ENCODE data around the gene RSL1D1. TPM values are rescaled to one million over a fixed set of nuclear protein-coding genes. Genes with fewer than 3 reads are reported as not detected.
"Not testable (repeated sequence)": the region's sequence is repeated elsewhere in the genome, so short reads cannot be mapped to it uniquely, and the experiment has no call there.

Gene RSL1D1
- total RNA-seq, 2 donors from 2014 or later: 93.4 to 95.1 TPM

- no peak for DNase-seq (ENCODE audit: low spot score)
- intact Hi-C loops (cut with DNase I): no loop called here
These were observed 45.8 kb downstream of the RSL1D1 start for GRCh38 chr16:11805556-11805955.

- no peak for DNase-seq (ENCODE audit: low spot score)
- intact Hi-C loops (cut with DNase I): no loop called here
These were observed 49.8 kb downstream of the RSL1D1 start for GRCh38 chr16:11801481-11802021.

DNA sequence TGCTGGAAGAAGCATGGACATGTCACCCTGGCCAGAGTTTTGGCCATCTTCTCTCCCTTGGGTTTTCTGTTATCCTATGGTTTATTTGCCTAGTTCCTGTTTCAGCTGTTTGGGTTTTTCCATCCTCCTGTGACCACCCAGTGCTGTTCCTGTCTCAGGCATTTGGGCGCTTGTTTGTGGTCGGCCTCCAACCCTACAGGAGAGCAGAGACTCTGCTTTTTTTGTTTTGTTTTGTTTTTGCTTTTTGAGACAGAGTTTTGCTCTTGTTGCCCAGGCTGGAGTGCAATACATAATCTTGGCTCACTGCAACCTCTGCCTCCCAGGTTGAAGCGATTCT is 51.0 kb downstream of the RSL1D1 start:
- DNase-seq (ENCODE audit: low spot score): no peak
- intact Hi-C loops (cut with DNase I): no loop called here

GRCh38 chr16:11799509-11800381 is 51.6 kb downstream of the RSL1D1 start:
- intact Hi-C loops (cut with DNase I): no loop called here
- no peak for DNase-seq (ENCODE audit: low spot score)

DNA sequence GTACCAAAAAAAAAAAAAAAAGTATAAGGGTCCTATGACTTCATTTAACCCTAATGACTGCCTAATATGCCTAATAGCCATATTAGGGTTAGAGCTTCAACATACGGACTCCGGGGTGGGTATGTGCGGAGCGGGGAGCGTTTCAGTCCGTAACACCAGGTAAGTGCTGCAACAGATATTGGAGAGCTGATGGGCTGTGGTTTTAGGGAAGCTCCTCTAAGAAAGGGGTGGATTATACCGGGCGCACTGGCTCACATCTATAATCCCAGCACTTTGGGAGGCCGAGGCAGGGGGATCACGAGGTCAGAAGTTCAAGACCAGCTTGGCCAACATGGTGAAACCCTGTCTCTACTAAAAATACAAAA is 52.3 kb downstream of the RSL1D1 start:
- no peak for DNase-seq (ENCODE audit: low spot score)
- intact Hi-C loops (cut with DNase I): no loop called here

DNA sequence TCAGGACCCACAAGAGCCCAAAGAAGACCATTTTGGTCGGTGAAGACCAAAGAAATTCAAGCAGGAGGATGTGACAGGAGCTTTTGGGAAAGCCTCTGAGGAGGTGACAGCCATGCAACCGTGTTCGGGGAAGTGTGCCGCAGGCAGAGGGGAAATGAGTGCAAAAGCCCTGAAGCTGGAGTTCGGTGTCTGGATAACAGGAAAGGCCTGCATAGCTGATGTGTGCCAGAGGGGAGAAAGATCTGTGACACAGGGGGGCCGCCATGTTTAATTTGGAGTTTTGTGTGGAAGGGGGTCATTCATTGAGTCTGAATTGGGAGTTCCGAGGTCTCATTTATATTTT is 53.4 kb downstream of the RSL1D1 start:
- no peak for DNase-seq (ENCODE audit: low spot score)
- intact Hi-C loops (cut with DNase I): no loop called here

DNA sequence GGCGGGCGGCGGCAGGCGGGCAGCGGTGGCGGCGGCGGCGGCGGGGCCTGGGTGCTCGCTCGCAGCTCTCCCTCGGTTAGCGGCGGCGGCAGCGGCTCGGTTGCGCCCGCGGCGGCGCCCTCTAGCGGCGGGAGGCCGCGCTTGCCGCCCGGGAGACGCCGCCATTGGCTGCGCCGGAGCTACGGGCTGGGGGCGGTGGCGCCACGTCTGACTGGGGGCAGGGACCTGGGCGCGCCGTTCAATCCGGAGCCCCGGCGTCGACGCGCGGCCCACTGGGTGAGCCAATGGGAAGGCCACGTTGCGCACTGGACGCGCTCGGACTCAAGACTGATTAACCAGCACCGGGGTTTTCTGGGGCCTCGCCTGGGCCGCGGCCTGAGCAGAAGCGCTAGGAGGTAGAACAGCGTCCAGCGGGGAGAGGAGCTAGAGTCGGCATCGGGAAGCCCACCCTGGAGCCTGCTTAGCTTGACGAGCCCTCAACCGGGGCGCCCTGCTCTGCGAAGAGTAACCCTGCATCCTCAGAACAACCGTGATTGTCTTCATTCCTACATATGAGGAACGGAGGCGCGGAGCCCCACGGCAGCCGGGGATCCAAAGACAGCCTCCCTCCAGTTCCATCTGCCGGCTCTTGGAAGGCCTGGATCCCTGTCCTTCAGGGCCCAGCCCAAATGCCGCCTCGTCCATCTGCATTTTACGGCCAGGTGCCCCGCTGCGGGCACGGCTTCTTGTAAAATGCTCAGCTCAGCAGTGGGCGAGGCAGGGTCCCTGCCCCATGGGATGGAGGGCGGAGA is 54.0 kb downstream of the RSL1D1 start, which contains the start of gene ZC3H7A:
Gene ZC3H7A (minus strand): TSS at position 93 of the 791 bp plus-strand sequence. CDS start 14,904 bp downstream, outside the sequence.
- DNase-seq (ENCODE audit: low spot score): peak; percentile 99
- intact Hi-C loops (cut with DNase I): no loop called here

- intact Hi-C loops (cut with DNase I): no loop called here
- DNase-seq (ENCODE audit: low spot score): peak; percentile 93
These were observed 54.8 kb downstream of the RSL1D1 start for GRCh38 chr16:11796227-11797165.

GRCh38 chr16:11795887-11796226 is 55.5 kb downstream of the RSL1D1 start:
- intact Hi-C loops (cut with DNase I): loop anchor here in 1 of 2 donors (1.0 kb wide), 1 partner anchor 17 kb away; no protein-coding TSS in a partner anchor
- DNase-seq (ENCODE audit: low spot score): no peak

DNA sequence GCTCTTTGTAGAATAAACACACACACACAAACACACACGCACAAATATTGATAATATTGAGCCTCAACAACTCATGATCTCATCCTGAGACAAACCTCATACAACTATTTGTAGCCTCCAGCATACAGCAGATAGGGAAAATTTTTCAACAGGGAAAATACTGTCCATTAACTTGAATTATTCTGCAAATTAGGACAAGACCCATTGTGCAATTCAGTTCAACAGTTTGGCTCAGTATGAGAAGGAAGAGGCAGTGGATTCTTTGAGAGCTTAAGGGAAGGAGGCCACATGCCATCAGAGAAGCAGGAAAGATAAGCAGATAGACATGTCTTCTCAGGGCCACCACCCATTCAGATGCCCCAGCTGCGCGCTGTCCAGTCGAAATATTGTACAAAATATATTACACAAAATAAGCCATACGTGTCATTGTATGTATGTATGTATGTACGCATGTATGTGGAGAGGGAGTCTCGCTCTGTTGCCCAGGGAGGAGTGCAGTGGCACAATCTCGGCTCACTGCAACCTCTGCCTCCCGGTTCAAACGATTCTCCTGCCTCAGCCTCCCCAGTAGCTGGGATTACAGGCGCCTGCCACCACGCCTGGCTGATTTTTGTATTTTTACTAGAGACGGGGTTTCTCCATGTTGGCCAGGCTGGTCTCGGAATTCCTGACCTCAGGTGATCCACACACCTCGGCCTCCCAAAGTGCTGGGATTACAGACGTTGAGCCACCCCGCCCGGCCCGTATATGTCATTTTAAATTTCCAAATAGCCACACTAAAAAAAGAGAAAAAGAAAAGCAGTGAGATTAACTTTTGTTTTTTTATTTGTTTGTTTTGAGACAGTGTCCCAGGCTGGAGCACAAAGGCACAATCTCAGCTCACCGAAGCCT is 56.1 kb downstream of the RSL1D1 start:
- intact Hi-C loops (cut with DNase I): loop anchor here in 1 of 2 donors (1.0 kb wide), 1 partner anchor 18 kb away; no protein-coding TSS in a partner anchor
- no peak for DNase-seq (ENCODE audit: low spot score)

GRCh38 chr16:11794447-11794846 is 56.9 kb downstream of the RSL1D1 start:
- intact Hi-C loops (cut with DNase I): no loop called here
- DNase-seq (ENCODE audit: low spot score): no peak

- intact Hi-C loops (cut with DNase I): no loop called here
- DNase-seq (ENCODE audit: low spot score): no peak
These were observed 57.5 kb downstream of the RSL1D1 start for GRCh38 chr16:11793840-11794239.

DNA sequence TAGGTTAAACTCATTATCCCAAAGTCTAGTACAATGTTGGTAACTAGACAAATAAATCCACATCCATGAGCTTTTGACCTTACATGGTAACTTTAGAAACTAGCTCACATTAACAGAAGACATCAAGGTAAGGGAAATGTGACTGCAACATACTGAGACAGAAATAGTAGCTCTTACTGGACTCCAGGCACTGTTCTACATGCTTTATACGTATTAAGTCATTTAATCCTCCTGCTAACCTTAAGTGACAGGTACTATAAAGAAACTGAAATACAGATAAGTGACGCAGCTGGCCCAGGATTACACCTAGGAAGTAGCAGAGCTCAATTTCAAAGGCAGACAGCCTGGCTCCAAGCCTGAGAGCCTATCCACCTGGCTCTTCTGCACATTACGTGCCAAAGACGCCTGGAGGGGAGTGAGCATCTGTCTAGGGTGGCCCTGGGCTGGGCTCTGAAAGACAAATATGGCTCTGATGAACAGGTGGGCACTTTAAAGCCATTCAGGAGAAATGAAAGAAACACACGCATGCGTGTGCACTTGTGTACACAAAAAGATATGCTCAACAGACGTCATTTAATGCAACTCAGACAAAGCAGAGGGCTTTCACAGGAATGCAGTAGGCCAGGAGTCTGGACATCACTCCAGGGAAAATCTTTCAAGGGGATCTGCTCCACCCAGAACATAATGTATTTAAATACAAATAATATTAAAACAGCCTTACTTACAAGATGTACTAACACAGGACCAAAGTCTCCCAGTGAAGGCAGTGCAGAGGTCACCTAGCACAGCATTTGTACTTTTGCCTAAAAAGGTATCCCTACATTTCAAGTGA is 58.7 kb downstream of the RSL1D1 start:
- intact Hi-C loops (cut with DNase I): no loop called here
- DNase-seq (ENCODE audit: low spot score): no peak

- intact Hi-C loops (cut with DNase I): no loop called here
- DNase-seq (ENCODE audit: low spot score): no peak
These were observed 60.1 kb downstream of the RSL1D1 start for GRCh38 chr16:11791144-11791828.

DNA sequence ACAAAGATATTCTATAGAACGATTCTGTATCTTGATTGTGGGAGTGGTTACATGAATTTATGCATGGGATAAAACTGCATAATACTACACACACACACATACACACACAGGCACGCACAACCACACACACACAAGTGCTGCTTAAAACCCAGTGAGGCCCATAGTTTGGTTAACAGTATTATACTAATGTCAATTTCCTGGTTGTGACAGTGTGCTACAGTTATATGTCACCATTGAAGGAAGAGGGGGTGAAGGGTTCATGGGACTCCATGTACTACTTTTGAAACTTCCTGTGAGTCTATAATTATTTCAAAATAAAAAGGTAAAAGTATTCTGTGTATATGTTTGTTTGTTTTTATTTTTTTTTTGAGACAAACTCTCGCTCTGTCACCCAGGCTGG is 62.4 kb downstream of the RSL1D1 start:
- DNase-seq (ENCODE audit: low spot score): no peak
- intact Hi-C loops (cut with DNase I): no loop called here

DNA sequence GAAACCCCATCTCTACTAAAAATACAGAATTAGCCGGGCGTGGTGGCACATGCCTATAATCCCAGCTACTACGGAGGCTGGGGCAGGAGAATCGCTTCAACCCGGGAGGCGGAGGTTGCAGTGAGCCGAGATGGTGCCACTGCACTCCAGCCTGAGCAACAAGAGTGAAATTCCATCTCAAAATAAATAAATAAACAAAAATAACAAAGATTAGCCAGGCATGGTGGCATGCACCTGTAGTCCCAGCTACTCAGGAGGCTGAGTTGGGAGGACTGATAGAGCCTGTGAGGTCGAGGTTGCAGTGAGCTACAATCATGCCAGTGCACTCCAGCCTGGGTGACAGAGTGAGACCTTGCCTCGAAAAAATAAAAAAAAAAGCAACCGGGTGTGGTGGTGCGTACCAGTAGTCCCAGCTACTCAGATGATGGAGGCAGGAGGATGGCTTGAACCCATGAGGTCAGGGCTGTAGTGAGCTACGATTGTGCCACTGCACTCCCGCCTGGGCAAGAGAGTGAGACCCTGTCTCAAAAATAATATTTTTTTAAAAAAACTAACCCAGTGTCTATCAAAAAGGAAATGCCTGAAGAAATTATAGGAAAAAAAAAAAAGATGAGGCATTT is 66.3 kb downstream of the RSL1D1 start:
- intact Hi-C loops (cut with DNase I); DNase-seq (ENCODE audit: low spot score): not testable (repeated sequence)

Data from posterior vena cava (tissue), 2 donors.